Fibroblast of pulmonary artery (primary cell): ENCODE measurements around the gene SPDYE6.
"Not testable (repeated sequence)": the region's sequence is repeated elsewhere in the genome, so short reads cannot be mapped to it uniquely, and the experiment has no call there.

Experiments used
- DNase-seq: peaks from one replicate; pipeline ENCODE4 v3.0.0-alpha.2; 2010; ENCODE audit warnings: low read depth
- H3K4me3 ChIP-seq: replicated peaks from 2 replicates; pipeline ENCODE4 v1.5.1; 2011; ENCODE audit warnings: low read depth, mild to moderate bottlenecking, control low read depth, low read length, moderate library complexity
- TF ChIP-seq, protein P1 (sequence below): IDR thresholded peaks from 2 replicates; pipeline ENCODE4 v1.5.1; 2011; ENCODE audit warnings: mild to moderate bottlenecking, control low read depth, low read length, inconsistent platforms; ENCODE audit errors: missing control alignments

The SPDYE6 gene

DNA sequence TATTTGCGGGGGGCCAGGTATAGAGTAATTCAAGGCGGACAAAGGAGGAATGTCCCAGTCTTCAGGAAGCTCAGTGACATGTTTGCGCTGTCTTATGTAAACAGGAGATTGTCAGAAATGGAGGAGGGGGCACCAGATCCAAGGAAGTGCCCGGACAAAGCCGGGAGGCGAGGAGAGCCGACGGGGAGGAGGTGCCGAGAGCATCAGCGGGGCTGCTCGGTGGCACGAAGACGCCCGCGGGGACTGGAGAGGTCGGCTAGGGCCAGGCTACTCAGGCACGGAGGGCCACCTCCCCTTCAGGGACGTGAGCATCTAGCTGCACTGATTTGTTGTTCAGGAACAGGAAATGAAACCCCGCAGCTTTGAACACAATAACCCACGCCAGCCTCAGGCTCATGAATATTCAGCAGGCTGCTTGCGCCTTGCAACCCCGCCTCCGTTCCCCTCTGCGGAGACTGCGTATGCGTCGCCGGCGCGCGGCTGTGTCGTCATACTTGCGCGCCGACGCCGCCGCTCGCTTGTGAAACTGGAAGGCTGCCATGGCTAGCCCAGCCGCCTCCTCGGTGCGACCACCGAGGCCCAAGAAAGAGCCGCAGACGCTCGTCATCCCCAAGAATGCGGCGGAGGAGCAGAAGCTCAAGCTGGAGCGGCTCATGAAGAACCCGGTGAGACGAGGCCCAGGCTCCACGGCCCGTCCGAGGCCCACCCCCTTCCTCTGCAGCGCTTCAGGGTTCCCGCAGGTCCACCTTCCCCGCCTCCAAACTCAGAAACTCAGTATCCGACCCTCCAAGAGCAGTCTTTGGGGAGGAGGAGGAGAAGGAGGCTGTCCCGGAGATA, 39.8 kb upstream of the SPDYE6 start, which contains the start of gene PRKRIP1:
Gene PRKRIP1, plus strand, starts transcription at position 491 of the 837 bp plus-strand sequence. Its CDS starts 49 bp downstream, at position 540.
- DNase-seq: peak; percentile 93
- H3K4me3 ChIP-seq: peak within 1 kb of the TSS; percentile 98
- TF ChIP-seq, protein P1, sequence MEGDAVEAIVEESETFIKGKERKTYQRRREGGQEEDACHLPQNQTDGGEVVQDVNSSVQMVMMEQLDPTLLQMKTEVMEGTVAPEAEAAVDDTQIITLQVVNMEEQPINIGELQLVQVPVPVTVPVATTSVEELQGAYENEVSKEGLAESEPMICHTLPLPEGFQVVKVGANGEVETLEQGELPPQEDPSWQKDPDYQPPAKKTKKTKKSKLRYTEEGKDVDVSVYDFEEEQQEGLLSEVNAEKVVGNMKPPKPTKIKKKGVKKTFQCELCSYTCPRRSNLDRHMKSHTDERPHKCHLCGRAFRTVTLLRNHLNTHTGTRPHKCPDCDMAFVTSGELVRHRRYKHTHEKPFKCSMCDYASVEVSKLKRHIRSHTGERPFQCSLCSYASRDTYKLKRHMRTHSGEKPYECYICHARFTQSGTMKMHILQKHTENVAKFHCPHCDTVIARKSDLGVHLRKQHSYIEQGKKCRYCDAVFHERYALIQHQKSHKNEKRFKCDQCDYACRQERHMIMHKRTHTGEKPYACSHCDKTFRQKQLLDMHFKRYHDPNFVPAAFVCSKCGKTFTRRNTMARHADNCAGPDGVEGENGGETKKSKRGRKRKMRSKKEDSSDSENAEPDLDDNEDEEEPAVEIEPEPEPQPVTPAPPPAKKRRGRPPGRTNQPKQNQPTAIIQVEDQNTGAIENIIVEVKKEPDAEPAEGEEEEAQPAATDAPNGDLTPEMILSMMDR: no peak

DNA sequence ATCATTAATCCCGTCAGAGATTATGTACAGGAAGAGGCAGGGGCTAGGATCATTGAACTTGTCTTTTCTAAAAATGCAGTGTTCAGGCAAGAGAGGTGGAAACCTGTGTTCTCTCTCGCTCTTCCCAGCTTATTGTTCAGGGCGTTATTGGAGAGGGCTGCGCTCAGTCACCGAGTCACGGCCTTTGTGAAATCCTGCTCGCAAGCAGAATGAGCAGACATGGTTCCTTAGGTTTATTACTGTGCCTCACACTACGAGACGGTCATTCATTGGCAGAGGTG, 39.3 kb upstream of the SPDYE6 start:
- peak overlapping the region; percentile 98 for H3K4me3 ChIP-seq
- DNase-seq: no peak
- TF ChIP-seq, protein P1: no peak

DNA sequence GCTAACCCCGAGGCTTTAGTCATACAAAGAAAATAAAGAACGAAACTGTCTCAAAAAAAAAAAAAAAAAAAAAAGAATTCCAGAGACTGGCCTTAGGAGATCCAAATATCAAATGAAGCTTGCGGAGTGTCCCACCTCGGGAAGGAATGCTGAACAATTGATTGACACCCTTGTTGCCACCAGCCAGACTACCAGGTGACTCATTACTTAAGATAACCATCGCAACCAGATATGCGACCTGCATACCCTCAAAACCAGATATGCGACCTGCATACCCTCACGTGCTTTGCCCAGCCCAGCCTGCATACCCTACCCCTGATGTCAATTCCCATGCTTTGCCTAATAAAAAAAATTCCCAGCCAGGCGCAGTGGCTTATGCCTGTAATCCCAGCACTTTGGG, 37.2 kb upstream of the SPDYE6 start:
- no peak for DNase-seq
- TF ChIP-seq, protein P1: no peak
- H3K4me3 ChIP-seq: no peak overlapping the region

DNA sequence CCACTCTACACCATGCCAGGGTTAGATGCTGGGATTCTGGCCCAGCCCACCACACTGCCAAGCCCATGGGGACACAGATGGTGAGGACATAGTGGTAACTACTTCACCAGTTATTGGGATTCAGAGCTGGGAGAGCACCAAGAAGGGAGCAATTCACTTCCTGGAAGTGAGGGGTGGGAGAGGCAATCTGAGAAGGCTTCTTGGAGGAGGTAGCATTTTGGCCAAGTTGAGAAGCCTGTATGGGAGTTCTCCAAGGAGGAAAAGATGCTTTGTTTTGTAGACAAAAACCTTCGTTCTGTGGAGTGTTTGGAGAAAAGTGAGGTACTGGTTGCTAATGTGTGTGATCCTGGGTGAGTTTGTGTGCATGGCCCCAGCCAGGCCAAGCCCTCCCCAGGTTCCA, 36.1 kb upstream of the SPDYE6 start:
- DNase-seq: no peak
- H3K4me3 ChIP-seq: no peak overlapping the region
- TF ChIP-seq, protein P1: no peak

DNA sequence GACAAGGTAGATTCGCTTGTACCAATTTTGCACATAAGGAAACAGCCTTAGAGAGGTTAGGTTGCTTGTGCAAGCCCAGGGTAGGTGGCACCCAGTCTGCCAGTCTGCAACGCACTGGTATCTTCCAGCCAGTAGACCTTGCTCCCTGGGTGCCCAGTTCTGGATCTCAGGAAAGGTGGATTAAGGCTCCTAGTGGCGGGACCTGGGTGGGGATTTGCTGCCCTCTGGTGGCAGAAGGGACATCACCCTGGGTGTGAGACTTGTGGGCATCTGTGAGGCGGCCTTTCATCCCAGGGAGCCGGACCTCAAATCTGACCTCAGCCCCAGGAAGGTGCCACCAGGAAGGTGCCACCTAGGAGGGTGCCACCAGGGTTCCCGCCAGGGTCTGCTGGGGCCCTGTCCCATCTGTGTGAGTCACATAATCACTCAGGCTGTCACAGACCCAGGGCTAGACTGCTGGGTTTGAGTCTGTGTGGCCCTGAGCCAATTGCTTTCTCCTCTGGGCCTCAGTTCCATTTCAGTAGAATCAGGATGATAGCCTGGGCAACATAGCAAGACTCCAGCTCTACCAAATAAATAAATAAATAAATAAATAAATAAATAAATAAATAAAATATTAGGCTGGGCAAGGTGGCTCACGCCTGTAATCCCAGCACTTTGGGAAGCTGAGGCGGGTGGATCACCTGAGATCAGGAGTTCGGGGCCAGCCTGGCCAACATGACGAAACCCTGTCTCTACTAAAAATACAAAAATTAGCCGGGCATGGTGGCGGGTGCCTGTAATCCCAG, 34.6 kb upstream of the SPDYE6 start:
- TF ChIP-seq, protein P1: peak; percentile 94
- no peak overlapping the region for H3K4me3 ChIP-seq
- peak; percentile 83 for DNase-seq

DNA sequence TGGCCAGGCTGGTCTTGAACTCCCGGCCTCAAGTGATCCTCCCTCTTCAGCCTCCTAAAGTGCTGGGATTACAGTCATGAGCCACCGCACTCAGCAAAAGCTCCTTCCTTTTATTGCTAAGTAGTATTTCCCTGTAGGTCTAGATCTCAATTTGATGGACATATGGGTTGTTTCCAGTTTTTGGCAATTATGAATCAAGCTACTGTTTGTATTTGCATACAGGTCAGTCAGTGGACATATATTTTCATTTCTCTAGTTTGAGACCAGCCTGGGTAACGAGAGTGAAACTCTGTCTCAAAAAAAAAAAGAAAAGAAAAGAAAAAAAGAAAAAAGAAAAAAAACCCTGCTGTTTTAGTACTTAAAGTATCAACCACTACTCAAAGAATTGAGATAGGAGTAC, 33.6 kb upstream of the SPDYE6 start:
- TF ChIP-seq, protein P1: no peak
- no peak overlapping the region for H3K4me3 ChIP-seq
- no peak for DNase-seq

DNA sequence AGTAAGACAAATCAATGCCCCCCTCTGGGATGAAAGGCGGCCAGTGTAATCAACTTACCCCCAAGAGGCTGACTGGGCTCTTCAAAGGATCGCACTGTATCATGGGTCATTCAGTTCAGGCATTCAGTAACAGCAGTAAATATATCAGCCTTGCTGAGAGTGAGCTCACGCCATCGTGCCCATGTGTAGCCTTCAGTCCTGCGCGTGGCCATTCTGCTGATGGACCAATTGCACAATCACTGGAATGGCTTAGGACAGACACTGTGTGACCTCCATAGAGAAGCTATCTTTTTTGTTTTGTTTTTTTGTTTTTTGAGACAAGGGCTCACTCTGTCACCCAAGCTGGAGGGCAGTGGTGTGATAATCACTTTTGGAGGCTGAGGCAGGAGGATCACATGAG, 30.8 kb upstream of the SPDYE6 start:
- H3K4me3 ChIP-seq: no peak overlapping the region
- no peak for DNase-seq
- TF ChIP-seq, protein P1: no peak

DNA sequence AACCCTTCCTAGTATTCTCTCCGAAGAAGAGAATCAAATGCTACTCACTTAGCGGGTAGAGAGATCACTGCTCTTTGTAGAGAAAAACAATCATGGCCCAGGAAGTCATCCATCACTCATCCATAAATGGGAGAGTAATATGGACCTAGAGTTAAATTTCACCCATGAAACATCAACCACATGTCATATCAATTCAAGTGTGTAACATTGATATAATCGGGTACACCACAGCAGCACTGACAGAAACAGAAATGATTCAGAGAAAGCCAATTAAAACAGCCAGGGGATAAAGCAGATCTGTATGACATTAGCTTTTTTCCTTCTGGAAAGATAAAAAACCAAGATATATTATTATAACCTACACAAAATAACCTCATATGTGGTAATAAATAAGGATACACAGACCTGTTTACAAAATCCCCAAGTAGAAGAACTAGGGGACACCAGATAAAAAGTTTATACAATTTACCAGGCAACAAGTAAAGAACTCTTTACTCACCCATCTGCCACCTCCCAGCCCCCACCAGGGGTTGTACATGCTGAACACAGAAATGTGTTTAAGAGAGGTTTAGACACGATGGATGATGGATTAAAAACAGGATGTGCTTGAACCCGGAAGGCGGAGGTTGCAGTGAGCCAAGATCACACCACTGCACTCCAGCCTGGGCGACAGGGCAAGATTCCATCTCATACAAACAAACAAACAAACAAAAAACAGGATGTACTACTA, 25.6 kb upstream of the SPDYE6 start:
- not testable (repeated sequence) for DNase-seq, H3K4me3 ChIP-seq

DNA sequence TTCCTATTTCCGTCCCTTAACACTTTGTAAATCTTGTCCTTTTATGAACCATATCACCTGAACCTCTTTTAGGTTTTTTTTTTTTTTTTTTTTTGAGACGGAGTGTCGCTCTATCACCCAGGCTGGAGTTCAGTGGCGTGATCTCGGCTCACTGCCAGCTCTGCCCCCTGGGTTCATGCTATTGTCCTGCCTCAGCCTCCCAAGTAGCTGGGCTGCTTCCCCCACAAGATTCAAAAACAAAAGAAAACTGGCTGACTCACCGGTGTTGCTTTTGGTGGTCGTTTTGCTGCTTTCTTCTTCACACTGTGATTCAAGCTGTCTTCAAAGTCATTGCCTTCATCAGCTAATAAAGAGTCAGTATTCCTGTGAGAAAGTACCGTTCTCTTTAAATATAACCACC, 24.6 kb upstream of the SPDYE6 start:
- H3K4me3 ChIP-seq, DNase-seq: not testable (repeated sequence)
